HG03442 (cell line): ENCODE measurements around the gene GLIS2.

ENCODE experiments used
- ATAC-seq: cut with Tn5 transposase; IDR thresholded peaks from one replicate; pipeline ENCODE4 v1.9.1; 2021; ENCODE audit warnings: mild to moderate bottlenecking, moderate library complexity; ENCODE audit not compliant: unreplicated experiment

GLIS2 gene

DNA sequence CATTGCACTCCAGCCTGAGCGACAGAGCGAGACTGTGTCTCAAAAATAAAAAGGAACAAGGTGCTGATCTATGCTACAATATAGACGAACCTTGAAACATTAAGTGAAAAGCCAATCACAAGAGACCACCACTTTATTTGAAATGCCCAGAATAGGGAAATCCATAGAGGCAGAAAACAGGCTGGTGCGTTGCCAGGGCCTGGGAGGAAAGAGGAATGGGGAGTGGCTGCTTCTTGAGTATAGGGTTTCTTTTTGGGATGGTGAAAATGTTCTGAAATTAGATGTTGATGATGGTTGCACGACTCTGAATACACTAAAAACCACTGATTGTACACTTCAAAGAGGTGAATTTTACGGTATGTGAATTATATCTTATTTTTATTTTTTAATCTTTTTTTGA is 20.3 kb upstream of the GLIS2 start:
- no peak for ATAC-seq

DNA sequence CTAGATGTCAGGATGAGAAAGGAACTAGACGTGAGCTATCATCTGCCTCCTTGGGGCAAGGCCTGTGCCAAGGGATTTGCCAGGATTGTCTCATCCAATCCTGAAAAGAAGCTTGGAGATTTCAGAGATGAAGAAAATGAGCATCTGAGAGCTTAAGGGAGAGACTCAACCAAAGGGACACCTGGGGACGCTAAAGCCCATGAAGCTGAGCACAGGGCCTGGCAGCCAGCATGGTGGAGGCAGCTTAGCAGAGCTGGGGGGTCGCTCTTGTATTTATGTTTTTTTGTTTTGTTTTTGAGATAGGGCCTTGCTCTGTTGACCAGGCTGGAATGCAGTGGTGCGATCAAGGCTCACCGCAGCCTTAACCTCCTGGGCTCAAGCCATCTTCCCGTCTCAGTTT is 18.4 kb upstream of the GLIS2 start:
- no peak for ATAC-seq

DNA sequence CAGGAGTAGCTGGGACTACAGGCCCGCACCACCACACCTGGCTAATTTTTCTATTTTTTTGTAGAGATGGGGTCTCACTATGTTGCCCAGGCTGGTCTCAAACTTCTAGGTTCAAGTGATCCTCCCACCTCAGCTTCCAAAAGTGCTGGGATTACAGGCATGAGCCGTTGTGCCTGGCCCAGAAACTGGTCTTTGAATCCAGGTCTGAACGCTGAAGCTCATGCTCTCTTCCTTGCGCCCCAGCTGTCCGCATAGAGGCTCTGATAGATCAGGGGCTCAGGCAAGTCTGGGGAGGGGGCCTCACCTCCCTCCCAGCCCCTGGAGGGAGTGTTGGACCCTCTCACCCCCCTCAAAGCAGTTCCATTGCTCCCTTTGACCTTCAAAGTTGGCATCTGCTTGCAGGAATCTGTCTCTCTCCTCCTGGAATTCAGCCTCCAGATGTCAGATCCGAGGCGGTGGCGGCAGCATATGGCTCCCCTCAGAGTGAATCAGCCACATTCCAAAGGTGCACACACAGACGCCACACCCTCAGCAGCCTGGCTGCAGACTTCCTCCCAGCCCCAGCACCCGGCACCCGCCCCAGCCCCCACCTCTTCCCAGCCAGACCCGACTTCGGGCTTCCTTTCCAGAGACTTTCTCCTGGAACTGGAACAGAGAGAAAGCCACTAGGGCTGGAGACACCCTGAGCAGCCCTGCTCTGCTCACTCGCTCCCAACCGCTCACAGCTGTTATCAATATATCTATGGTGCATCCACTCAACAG is 16.9 kb upstream of the GLIS2 start:
- no peak for ATAC-seq

DNA sequence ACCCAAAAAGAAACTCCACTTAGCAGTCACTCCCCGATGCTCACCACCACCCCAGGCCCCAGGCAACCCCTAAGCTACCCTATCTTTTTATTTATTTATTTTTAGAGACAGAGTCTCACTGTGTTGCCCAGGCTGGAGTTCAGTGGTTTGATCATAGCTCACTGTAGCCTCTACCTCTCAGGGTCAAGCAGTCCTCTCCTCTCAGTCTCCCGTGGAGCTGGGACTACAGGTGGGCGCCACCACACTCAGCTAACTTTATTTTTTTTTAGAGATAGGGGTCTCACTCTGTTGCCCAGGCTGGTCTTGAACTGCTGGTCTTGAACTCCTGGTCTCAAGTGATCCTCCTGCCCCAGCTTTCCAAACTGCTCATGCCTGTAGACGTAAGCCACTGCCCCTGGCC is 14.7 kb upstream of the GLIS2 start:
- no peak for ATAC-seq

DNA sequence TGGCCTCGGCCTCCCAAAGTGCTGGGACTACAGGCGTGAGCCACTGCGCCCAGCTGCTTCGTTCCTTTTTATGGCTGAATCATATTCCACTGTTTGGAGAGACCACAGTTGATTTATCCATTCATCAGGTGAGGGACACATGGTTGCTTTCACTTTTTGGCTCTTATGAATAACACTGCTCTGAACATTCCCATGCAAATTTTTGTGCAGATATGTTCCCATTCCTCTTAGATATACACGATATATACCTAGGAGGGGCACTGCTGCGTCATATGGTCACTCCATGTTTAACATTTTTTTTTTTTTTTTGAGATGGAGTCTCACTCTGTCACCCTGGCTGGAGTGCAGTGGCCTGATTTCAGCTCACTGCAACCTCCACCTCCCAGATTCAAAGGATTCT is 13.9 kb upstream of the GLIS2 start:
- no peak for ATAC-seq

DNA sequence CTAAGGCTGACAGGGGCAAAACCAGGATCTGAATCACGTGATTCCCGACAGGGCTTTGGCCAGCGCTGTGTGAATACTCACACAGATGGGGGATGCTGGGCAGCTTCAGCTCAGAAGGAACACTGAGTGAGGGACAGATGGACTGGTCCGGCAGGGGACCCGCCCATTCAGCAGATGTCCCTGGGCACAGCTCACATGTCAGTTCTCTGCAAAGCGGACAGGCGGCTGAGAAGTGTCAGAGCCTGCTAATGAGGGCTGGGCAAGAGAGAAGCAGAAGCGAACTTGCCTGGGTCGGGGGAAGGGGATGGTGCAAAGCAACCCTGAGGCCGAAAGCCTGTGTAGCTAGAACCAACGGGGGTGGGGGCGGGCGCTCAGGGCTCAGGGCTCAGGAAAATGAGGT is 11.9 kb upstream of the GLIS2 start:
- ATAC-seq = no peak

DNA sequence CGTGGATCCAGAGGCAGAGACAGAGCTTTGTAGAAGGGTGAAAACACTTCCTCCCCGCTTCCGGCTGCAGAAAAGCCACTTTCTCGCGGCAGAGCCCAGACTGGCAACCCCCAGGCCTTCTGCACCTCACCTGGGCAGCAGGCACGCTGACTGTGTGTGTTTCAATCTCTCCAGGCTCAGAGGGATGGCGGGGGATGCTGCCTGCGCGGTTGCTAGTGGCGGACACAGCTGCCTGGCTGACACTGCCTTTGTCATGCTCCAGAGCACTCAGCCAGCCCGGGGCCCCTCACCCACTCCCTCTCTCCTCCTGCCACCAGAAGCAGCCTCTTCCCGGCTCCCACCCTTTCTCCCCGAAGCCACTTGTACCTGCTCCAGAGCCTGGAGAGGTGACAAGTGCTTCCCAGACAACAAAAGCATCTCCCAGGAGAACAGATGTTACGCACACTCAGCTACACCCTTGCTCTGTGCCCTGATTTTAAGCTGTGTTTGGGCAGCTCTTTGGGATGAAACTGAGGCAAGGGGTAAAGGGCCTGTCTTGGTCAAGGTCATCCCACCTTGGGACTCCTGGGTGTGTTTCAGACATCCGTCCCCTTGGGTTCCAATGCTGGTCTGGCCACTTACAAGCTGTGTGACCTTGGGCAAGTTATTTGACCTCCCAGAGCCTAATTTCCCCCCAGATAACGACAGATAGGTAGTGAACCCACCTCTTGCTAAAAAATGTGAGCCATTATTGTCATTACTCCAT is 9.2 kb upstream of the GLIS2 start:
- no peak for ATAC-seq

DNA sequence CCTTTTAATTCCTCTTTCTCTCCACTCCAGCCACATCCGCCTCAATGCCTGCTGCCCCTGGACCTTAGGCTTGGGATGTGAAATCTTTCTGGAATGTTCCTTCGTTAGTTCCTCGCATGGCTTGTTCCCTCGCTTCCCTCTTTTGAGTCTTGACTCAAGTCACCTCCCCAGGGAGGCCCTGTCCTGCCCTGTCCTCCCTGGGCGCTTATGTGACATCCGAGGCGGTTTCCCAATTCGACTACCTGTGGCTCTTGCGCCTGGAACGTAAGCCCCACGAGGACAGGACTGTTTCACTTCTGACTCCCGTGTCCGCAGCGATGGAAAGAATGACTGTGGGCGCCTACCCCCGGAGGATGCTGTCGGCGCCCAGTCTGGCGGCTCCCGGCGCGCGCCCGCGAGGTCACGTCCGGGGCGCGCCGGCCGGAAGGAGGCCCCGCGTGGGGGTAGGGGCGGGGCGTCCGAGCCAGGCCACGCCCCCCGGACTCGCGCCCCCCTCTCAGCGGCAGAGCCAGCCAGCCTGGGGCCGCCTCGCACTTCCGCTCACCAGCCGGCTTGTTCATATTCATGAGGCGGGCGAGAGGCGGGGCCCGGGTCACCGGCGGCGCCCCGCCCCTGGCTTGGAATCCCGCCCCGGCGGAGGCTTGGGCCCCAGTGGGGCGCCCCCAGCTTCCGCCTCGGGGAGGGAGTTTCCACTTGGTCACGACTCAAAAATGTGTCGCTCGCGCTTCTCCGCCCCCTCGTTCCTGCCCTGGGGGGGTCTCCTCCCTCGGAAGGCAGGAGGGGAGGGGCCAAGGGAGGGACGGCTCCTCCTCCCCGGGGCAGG is 8.4 kb upstream of the GLIS2 start:
- peak; percentile 86 for ATAC-seq

DNA sequence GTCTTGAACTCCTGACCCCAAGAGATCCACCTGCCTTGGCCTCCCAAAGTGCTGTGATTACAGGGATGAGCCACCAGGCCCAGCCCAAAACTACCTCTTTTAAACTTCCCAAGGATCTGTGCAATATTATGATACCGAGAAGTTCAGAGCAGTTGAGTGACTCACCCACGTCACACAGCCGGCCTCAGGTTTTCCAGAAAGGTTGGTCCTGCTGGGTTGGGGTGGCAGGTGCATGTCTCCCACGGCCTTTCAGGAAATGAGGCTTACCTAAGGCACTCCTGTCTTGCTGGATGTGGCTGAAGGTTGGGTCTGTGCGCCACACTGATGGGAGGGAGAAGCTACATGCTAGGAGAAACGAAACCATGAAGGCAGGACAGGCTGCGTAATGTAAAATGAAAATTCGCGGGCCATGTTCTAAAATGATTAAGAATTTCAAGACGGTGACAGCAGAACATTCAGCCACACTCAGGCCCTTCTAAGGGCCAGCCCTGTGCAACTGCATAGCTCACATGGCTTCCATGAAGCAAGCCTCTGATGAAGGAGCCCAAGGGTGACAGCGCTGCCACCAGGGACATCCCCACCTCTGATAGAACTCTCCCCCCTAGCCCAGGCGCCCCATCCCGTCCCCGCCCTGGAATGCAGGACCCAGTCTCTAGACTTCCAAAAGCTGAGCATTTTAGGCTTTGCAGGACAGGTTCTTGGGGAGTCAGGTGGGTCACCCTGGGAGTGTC is 6.6 kb upstream of the GLIS2 start:
- no peak for ATAC-seq

DNA sequence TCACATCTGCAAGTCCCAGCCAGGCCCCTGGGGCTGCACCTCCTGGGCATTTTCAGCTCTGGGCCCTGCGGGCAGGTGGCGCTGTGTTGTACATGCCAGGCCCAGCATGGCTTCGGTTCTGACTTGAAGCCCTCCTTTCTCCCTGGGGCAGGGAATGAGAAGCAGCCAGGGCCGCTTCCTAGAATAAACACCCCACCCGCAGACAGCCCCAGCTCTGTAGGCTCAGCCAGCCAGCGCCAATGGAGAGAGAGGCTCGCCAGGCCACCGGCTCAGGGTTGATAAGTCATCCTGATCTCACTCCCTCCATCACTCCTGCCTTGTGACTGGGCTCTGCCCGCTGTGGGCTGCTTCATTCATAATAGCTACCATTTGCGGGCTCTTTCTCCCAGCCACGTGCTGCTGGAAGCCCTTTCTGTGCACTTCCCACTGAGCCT is 6.0 kb upstream of the GLIS2 start:
- ATAC-seq = no peak

DNA sequence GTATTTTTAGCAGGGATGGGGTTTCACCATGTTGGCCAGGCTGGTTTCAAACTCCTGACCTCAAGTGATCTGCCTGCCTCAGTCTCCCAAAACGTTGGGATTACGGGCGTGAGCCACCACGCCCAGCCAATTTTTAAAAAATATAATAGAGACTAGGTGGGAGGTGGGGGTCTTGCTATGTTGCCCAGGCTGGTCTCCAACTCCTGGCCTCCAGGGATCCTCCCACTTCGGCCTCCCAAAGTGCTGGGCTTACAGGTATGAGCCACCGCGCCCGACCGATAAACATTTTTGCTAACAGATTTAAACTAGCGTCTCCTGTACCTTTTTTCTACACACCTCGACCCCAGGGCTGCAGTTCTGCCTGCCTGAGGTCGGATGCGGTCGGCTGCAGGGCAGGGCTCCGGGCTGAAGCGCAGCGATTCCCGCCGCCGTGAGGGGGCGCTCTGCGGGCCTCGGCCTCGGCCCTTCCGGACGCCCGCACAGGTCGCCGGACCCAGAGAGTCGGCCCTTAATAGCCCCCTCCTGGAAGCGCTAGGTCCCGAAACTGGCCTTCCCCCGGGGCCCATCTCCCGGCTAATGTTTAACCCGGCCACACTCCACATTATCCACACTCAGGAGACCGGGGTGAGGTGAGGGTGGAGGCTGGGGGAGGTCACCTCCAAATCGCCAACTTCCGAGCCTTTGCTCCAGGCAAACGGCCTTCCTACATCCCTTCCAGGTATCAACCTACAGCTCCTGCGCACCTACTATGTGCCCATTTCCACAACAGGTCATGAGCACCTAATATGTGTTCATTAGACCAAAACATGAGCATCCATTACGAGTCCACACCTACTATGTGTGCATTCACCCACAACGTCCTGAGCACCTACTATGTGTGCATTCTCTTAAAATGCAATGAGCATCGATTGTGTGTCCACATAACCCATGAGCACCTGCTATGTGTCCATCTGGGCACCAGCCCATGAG is 2.0 kb upstream of the GLIS2 start:
- ATAC-seq = no peak

DNA sequence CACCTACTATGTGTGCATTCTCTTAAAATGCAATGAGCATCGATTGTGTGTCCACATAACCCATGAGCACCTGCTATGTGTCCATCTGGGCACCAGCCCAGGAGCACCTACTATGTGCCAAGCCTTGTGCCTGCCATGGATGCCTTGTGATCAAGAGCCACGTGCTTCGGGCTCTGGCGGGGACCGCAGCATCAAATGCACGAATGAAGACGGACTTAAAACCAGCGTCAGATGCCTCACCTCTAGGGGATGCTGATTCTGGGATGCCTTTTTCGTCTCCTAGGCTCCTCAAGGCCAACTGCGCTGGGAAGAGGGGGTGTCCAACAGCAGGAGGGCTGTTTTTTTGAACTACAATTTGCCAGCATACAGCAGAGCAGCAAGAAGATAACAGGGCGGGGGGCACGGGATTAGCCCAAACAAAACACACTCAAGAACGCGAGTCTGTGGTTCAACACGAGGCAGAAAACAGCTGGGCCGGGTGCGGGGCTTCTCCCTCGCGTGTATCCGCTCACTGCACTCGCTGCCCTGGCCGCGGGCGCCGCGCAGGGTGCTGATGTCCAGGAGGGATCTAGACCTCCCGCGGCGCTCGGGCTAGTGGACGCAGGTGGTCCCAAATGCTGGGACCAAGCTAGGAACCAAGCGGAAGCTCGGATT is 1.2 kb upstream of the GLIS2 start:
- no peak for ATAC-seq

DNA sequence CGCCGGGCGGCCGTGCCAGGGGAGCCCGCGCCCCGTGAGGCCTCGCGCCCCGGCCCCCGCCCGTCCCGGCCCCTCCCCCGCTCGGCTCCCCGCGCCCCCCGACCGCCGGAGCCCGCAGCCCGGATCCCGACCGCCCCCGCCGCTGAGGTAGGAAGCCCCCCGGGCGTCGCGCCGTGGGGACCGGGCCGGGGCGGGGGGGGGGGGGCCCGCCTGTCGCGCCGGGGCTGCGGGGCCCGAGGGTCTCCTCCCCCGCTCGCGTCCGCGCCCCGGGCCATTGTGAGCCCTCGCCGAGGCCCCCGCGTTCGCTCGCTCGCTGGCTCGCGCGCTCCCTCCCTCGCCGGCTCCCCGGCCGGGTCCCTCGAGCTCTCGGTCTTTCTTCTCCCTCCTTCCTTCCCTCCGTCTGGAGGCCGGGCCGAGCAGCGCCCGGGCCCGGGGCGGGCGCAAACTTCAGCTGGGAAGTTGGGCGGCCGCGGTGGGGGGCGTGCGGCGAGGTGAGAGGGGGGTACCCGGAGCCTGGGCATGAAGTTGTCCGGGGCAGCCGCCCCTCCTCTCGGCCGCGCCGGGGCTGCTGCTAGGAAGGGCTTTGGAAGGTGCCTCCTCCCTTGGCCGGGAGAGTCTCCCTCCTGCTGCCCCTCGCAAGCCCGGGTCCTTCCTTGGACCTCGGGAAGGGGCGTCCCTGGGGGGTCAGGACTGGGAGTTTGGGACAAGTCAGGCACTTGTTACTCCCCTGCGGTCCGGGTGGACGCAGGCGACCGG is 419 bp downstream of the GLIS2 start:
- ATAC-seq = no peak

DNA sequence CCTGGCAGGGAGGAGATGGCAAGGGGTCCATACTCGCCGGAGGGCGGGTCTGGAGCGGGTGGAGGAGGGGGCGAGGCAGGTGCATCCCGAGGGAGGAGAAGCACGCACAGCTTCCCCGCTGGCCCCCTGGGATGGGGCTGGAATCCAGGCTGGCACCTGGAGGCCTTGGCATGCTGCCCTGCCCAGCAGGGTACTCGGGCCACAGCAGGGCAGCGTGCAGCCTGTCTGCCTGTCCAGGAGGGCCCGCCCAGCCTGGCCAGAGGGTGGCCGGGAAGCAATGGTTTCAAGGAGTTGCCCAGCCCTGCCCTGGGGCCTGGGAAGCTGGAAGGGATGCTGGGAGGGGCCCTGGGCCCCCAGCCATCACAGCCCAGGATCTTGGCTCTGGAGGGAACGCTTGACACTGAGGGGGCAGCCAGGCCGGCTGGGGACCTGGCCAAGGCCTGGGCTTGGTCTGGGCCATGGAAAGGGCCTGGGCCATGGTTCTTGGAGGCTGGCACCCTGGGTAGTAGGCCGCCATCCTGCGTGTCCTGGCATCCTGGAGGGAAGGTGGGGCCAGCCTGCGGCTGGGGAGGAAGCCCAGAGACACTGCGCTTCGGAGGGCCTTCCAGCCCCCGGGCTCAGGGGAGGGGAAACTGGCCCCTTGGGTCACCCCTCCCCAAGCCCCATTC is 1.1 kb downstream of the GLIS2 start:
- ATAC-seq = no peak

DNA sequence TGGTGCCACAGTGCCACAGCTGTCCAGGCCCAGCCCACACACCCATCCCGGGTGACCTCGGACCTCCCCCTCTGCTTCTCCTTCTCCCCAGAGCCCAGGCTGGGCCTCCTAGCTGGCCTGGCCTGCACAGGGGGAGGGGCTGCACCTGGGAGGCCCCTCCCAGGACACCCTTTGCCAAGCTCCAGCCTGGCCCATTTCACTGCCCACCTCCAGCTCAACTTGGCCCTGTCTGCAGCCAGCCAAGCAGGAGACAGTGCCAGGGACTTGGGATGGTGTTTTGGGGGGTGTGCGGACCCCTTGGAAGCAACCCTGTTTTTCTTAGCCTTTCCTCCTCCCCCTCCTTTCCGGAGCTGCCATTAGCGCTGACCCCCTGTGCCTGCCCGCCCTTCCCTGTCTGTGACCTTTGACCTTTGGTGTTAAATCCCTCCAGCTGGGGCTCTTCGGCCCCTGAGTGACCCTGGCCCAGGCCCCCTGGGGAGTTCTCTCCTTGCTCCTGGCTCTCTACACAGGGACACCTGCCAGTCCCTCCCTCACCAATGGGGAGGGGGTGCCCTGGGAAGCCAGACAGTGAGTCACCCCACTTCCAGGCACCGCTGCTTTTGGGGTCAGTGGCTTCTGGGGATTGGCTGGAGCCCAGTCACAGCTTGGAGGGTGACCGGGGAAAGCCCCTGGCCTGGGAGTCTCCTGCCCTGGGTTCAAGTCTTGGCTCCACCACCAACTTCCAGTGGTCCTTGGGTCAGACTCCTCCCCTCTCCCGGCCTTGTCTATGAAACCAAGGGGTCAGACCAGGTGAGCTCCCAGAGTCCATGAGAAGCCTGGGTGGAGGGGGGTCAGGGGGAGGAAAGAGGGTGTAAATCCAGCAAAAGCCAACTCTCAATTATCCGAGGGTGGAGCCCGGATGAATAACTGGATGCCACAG is 1.9 kb downstream of the GLIS2 start:
- no peak for ATAC-seq

DNA sequence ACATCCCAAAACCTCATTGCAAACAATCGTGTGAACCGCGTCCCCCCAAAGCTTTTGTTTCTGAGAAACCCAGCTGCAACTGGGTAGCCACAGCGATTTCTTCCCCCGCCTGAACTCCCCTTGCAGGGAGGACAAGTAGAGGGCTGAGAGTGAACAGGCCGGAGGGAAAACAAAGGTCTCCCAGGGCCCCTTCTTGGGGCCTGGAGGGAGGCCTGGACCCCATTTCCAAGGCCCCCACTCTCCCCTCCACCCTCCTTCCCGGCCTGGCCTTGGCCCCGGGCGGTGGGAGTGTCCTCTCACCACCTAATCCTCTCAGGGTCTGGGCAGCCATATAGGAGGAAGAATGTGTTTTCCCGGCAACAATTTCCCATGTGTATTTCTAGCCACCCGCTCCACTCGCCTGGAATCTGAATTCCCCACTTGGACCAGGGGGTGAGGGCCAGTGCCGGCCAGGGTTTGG is 2.6 kb downstream of the GLIS2 start:
- no peak for ATAC-seq

DNA sequence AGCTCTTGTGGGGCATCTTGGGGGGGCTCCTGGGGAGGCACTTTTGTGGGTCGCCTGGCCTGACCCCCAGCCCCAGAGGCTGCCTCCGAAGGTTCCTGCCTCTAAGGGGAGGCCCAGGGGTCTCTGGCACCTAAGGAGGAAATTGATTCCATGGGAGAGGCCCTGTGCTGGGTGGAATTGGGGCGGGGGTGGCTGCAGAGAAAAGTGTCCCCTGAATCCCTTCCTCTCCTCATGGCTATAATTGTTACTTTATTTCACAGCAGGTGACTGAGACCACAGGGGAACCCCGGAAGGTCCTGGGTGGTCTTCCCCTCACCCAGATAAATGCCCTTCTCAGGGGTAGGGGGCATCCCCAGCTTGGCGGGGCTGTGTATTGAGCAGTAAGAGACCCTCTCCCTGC is 3.1 kb downstream of the GLIS2 start:
- ATAC-seq = no peak
